Activated CD4-positive, alpha-beta T cell treated with anti-CD3 and anti-CD28 coated beads, Interleukin-2, Interleukin-6, amounts not matched to agents 100 ng/mL and 50 ng/mL, durations not matched to agents 16 hours and 8 hours (primary cell): ENCODE data around the gene P2RX1.
"Not testable (repeated sequence)": the region's sequence is repeated elsewhere in the genome, so short reads cannot be mapped to it uniquely, and the experiment has no call there.

Experiments used
- DNase-seq: peaks from one replicate; pipeline ENCODE4 v3.0.0-alpha.2; 2020

P2RX1 gene

GRCh38 chr17:3951003-3951402 is 34.7 kb upstream of the P2RX1 start:
- DNase-seq: no peak

GRCh38 chr17:3950584-3950983 is 34.3 kb upstream of the P2RX1 start:
- DNase-seq: no peak

GRCh38 chr17:3949418-3949817 is 33.2 kb upstream of the P2RX1 start:
- no peak for DNase-seq

GRCh38 chr17:3948551-3948950 is 32.3 kb upstream of the P2RX1 start:
- not testable (repeated sequence) for DNase-seq

DNA sequence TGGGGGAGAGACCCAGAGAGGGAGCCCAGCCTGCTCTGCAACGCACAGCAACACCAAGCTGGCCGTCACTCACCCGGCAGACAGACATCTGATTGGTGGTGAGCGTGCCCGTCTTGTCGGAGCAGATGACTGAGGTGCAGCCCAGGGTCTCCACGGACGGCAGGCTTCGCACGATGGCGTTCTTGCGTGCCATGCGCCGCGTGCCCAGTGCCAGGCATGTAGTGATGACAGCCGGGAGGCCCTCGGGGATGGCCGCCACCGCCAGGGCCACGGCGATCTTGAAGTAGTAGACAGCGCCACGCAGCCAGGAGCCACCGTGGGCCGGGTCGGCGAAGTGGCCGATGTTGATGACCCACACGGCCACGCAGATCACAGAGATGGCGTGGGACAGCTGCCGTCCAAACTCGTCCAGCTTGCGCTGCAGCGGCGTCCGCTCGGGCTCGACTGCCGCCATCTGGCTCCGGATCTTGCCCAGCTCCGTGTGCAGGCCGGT is 31.1 kb upstream of the P2RX1 start:
- DNase-seq: no peak

- no peak for DNase-seq
Observed at GRCh38 chr17:3946711-3947235, 30.5 kb upstream of the P2RX1 start.

GRCh38 chr17:3944485-3945388 is 28.5 kb upstream of the P2RX1 start:
- peak; percentile 62 for DNase-seq

- no peak for DNase-seq
Observed at GRCh38 chr17:3943240-3943891, 27.1 kb upstream of the P2RX1 start.

GRCh38 chr17:3940965-3941698 is 24.9 kb upstream of the P2RX1 start:
- no peak for DNase-seq

- no peak for DNase-seq
Observed at GRCh38 chr17:3937359-3937758, 21.1 kb upstream of the P2RX1 start.

DNA sequence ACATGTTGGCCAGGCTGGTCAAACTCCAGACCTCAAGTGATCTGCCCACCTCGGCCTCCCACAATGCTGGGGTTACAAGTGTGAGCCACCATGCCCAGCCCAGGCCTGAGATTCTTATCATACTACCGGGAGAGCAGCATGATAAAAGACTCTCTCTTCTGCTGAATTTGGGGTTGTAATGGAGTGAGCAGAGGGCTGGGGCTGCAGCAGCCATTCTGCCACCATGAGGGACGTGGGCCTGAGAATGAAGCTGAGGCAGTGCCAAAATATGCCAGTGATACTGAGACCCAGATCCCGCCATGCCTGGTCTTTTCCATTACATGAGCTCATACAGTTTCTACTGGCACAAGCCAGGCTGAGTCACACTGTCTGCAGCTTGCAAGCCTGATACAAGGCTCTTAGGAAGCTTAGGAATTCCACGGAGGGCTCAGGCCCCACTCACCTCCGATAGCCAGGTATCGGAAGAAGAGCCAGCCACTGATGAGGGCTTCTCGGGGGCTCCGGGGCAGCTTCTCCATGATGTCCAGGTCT is 19.6 kb upstream of the P2RX1 start:
- DNase-seq: no peak

GRCh38 chr17:3935140-3935542 is 18.9 kb upstream of the P2RX1 start:
- peak; percentile 30 for DNase-seq

DNA sequence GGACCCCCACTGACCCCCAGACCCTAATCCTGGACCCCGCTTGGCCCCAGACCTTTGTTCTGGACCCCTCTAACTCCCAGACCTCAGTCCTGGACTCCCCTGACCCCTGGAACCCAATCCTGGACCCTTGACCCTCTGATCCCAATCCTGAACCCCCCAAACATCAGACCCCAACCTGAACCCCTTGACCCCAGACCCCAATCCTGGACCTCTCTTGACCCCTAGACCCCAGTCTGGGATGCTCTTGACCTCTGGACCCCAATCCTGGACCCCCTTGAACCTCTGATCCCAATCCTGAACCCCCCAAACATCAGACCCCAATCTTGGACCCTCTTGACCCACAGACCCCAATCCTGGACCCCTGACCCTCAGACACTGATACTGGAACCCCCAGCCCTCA is 13.5 kb upstream of the P2RX1 start:
- DNase-seq: no peak

DNA sequence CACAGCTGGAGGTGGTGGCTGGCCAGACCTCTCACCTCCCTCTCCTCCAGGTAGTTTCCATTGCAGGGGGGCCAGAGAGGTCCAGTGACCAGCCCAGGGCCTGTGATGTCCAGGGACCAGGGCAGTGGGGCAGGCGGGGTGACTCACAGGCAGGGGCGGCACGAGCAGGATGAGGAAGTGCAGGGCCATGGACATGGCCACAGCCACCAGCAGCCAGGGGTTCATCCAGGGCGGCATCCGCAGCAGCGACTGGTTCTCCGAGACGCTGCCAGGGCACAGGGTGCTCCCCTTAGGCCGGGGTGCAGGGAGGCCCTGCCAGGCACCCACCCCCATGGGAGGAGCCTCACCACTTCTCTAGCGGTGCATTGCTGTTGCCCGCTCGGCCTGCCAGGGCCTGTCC is 12.9 kb upstream of the P2RX1 start:
- DNase-seq: no peak

GRCh38 chr17:3928406-3928805 is 12.1 kb upstream of the P2RX1 start:
- no peak for DNase-seq

DNA sequence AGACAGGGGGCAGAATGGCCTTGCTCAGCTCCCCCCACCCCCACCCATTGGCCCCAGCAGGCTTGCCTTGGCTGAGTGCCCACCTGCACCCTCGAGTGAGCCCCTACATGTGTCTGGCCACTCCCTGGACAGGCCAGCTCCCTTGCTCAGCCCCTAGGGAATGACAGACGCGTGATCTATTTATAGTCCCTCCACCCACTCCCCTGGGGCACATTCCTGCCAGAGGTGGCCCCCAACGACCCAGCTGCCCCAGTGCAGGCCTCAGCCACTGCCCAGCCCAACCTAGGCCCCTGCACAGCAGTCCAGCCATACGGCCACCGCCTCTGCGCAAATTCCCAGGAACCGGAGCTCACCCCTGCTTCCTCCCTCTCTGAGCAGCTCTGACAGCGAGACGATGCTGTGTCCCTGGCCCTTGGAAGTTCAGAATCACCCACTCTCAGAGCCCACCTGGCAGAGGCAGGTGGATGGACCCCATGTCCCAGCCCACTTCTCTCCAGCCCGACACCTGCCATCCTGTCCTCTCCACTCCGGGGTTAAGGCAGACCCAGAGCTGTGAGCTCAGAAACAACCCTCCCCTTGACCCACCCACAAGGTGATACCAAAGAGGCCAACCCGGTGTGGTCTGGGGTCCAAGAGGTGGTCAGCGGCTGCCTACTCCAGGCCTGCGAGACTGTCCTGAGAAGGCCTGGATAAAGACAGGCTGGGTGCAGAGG is 11.5 kb upstream of the P2RX1 start:
- no peak for DNase-seq

DNA sequence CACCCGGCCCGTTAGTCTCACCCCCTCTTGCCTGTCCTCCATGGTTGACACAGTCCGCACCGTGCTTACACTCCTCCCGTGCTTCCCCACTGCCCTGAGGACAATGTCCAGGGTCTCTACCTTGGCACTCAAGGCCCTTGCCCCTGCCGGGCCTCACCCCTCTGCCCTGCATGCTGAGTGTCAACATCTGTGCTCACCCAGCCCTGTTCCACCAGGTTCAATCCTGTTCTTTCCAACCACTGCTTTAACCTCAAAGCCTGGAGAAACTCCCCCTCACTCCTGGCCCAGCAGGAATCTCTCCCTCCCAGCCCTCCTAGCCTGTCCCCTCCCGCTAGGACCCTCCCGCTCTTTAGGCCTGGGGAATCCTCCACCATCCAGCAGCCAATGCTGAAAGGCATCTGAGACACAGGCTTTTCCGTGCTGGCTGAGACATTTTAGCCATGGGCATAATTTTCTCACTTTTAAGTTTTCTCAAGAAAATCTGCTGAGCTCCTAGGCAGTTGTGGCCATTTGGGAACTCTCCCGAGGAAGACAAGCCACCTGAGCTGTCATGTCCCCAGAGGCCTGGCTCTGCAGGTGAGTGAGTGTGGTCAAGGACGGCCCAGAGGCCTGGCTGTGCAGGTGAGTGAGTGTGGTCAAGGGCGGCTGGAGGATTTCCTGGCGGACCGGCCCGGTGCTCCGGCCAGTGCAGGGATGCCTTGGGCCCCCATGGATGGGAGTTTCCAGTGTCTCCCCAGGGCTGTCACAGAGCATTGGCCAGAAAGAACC is 10.8 kb upstream of the P2RX1 start:
- no peak for DNase-seq

DNA sequence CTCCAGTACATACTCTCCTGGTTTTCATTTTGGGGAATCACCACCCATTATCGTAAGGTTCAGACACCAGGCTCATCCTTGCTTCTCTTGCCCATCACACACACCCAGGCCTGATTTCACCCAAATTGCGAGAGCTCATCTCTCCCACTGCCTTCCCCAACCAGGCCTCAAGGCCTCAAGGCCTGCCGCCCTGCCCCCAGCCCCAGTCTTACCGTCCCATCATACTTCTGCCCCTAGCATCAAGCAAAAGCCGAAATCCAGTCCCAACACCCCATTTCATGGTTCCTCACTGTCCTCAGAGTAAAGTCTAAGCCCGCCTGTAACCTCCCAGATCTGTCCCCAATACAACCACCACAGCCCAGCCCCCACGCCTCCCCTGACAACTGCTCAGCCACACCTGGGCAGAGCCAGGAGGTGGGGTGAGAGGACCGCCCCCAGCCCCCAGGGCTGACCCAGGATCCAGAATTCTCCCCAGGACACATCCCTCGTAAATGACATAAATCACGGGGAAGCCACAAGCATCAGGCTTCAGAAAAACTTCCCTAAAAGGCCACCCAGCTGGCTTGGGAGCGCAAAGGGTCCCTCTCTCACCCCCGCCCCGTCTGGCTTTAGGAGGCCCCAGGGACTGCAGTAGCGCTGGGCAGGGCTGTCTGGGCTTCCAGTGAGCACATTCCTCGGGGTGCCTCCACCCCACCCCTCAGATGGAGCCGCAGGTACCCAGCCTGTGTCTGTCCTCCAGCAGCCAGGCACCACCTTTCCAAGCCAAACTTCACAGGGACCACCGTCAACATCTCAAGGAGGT is 9.6 kb upstream of the P2RX1 start:
- DNase-seq: no peak

DNA sequence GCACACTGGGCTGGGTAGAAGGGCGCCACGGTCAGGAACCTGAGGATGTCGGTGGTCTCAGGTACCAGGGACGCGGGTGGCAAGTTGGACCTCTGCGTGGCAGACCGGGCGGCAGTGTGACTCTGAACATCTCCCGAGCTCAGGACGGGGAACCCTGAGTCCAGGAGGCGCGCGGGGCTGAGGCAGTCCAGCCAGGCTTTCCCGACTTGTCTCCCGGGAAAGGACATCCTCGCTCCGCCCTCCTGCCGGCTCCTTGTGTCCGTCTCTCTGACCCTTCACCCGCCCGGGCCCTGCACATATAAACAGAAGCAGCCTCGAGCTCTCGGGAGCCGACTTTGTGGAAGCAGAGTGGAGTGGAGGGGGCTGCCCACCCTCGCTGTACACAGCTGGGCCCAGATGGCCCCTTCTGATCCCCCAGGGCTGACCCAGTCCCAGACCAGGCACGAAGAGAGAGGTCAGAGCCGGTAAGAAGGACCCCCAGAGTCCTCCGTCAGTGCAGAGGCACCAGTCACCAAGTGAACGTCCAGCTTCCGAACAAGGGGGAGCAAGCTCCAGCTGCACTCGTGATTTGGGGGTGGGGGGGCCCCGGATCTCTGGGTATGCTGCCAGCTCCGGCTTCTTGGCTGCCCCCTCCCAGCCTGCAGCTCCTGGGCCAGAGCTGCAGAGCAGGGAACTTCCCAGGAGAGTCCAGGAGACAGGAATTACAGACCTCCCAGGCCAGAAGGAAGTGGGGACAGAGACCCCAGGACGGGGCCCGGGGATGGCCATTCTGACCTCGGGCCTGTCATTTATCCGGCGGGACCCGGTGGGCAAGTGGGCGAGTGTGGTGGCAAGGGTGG is 8.5 kb upstream of the P2RX1 start:
- DNase-seq: no peak
